ENCODE measurements around the gene ADCY9. TPM values are rescaled to one million over a fixed set of nuclear protein-coding genes. Genes with fewer than 3 reads are reported as not detected.

Gene ADCY9
- total and polyA plus RNA-seq, 2 experiments from 2014 or later, result 2.2 to 18.3 TPM

DNA sequence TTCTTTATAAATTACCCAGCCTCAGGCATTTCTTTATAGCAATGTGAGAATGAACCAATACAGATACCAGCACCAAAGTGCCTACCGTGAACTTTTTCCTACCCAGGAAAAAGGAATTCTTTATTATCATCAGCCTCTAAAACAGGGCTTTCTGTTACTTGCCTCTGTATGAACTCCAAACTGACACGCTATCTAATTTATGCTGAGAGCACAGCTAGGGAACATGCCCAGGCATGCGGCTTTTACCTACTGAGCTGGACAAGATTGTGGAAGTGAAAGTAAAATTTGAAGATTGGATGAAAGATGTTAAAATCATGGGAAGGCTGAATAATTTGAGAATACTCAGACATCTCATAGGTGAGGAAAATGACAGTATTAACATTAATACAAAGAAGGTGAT, 24.4 kb upstream of the ADCY9 start (continued):
- no peak for TF ChIP-seq ZNF114 (CRISPR knock-in tag; IDR thresholded peaks at IDR 0.05)
- TF ChIP-seq, protein P1, sequence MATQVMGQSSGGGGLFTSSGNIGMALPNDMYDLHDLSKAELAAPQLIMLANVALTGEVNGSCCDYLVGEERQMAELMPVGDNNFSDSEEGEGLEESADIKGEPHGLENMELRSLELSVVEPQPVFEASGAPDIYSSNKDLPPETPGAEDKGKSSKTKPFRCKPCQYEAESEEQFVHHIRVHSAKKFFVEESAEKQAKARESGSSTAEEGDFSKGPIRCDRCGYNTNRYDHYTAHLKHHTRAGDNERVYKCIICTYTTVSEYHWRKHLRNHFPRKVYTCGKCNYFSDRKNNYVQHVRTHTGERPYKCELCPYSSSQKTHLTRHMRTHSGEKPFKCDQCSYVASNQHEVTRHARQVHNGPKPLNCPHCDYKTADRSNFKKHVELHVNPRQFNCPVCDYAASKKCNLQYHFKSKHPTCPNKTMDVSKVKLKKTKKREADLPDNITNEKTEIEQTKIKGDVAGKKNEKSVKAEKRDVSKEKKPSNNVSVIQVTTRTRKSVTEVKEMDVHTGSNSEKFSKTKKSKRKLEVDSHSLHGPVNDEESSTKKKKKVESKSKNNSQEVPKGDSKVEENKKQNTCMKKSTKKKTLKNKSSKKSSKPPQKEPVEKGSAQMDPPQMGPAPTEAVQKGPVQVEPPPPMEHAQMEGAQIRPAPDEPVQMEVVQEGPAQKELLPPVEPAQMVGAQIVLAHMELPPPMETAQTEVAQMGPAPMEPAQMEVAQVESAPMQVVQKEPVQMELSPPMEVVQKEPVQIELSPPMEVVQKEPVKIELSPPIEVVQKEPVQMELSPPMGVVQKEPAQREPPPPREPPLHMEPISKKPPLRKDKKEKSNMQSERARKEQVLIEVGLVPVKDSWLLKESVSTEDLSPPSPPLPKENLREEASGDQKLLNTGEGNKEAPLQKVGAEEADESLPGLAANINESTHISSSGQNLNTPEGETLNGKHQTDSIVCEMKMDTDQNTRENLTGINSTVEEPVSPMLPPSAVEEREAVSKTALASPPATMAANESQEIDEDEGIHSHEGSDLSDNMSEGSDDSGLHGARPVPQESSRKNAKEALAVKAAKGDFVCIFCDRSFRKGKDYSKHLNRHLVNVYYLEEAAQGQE (IDR thresholded peaks at IDR 0.05; ENCODE audit: unreplicated experiment), result no peak

DNA sequence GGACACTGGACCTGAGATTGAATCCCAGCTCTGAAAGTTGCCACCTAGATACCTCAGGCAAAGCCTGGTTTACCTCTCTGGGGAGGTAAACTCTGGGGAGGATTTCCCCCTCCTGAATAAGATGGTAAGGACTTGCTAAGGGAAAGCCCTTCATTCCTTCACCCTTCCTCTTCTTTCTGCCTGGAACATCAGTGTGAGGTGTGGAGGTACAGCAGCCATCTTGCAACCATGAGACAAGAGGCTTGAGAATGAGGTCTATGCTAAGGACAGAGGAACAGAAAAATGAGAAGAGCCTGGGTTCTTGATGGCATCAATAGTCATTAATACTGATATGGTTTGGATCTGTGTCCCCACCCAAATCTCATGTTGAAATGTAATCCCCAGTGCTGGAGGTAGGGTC, 23.7 kb upstream of the ADCY9 start:
- Histone ChIP-seq H4K20me1 (replicated peaks; ENCODE audit: insufficient read depth) (no peaks in the 10 kb centered on the region), H3K4me3 (no peak overlapping the region), H3K27ac (ENCODE audit: low read depth) (no peak overlapping the region), H3K79me2 (replicated peaks; ENCODE audit: insufficient read depth) (no peaks in the 10 kb centered on the region), H3K36me3 (ENCODE audit: insufficient read depth) (no peaks in the 10 kb centered on the region), H3K27me3 (ENCODE audit: insufficient read depth) (no peaks in the 10 kb centered on the region; the same call in 1 of the 2 replicates), H3F3A (replicated peaks; ENCODE audit: low read depth) (no peaks in the 10 kb centered on the region), H3K9me2 (ENCODE audit: insufficient read depth) (peaks cover 7% of the 10 kb centered on the region; the same call in 1 of the 2 replicates), H2AFZ (peak overlapping the region; percentile 1; the same call in 1 of the 2 replicates), H3K4me1 (ENCODE audit: insufficient read depth) (no peaks in the 10 kb centered on the region), H3K4me2 (no peak overlapping the region)
- H3K27me3 Mint-ChIP-seq (ENCODE audit: insufficient read depth, low read depth, poor library complexity), result peaks cover 6% of the 10 kb centered on the region
- 0 out of 3 replicates have a peak, but pooled peaks cover 2% of the 10 kb centered on the region for H3K4me1 Mint-ChIP-seq
- H3K27ac Mint-ChIP-seq, result no peak overlapping the region
- H3K36me3 Mint-ChIP-seq (ENCODE audit: low read depth), result no peaks in the 10 kb centered on the region
- ATAC-seq, result no peak
- peaks cover 10% of the 10 kb centered on the region for H3K9me3 Mint-ChIP-seq
- DNase-seq (ENCODE audit: low spot score), result no peak
- H3K4me3 Mint-ChIP-seq, result no peak overlapping the region
- TF ChIP-seq ZNF114 (CRISPR knock-in tag; IDR thresholded peaks at IDR 0.05), result no peak
- TF ChIP-seq, protein P2, sequence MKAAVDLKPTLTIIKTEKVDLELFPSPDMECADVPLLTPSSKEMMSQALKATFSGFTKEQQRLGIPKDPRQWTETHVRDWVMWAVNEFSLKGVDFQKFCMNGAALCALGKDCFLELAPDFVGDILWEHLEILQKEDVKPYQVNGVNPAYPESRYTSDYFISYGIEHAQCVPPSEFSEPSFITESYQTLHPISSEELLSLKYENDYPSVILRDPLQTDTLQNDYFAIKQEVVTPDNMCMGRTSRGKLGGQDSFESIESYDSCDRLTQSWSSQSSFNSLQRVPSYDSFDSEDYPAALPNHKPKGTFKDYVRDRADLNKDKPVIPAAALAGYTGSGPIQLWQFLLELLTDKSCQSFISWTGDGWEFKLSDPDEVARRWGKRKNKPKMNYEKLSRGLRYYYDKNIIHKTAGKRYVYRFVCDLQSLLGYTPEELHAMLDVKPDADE (IDR thresholded peaks at IDR 0.05), result no peak
- no peak for TF ChIP-seq EZH2 (IDR thresholded peaks at IDR 0.05; ENCODE audit: low read depth, unreplicated experiment)
- no peak for TF ChIP-seq CREB1 (CRISPR knock-in tag; IDR thresholded peaks at IDR 0.05; ENCODE audit: low read depth)
- TF ChIP-seq ZNF331 (CRISPR knock-in tag; IDR thresholded peaks at IDR 0.05; ENCODE audit: low read depth), result no peak
- TF ChIP-seq, protein P3, sequence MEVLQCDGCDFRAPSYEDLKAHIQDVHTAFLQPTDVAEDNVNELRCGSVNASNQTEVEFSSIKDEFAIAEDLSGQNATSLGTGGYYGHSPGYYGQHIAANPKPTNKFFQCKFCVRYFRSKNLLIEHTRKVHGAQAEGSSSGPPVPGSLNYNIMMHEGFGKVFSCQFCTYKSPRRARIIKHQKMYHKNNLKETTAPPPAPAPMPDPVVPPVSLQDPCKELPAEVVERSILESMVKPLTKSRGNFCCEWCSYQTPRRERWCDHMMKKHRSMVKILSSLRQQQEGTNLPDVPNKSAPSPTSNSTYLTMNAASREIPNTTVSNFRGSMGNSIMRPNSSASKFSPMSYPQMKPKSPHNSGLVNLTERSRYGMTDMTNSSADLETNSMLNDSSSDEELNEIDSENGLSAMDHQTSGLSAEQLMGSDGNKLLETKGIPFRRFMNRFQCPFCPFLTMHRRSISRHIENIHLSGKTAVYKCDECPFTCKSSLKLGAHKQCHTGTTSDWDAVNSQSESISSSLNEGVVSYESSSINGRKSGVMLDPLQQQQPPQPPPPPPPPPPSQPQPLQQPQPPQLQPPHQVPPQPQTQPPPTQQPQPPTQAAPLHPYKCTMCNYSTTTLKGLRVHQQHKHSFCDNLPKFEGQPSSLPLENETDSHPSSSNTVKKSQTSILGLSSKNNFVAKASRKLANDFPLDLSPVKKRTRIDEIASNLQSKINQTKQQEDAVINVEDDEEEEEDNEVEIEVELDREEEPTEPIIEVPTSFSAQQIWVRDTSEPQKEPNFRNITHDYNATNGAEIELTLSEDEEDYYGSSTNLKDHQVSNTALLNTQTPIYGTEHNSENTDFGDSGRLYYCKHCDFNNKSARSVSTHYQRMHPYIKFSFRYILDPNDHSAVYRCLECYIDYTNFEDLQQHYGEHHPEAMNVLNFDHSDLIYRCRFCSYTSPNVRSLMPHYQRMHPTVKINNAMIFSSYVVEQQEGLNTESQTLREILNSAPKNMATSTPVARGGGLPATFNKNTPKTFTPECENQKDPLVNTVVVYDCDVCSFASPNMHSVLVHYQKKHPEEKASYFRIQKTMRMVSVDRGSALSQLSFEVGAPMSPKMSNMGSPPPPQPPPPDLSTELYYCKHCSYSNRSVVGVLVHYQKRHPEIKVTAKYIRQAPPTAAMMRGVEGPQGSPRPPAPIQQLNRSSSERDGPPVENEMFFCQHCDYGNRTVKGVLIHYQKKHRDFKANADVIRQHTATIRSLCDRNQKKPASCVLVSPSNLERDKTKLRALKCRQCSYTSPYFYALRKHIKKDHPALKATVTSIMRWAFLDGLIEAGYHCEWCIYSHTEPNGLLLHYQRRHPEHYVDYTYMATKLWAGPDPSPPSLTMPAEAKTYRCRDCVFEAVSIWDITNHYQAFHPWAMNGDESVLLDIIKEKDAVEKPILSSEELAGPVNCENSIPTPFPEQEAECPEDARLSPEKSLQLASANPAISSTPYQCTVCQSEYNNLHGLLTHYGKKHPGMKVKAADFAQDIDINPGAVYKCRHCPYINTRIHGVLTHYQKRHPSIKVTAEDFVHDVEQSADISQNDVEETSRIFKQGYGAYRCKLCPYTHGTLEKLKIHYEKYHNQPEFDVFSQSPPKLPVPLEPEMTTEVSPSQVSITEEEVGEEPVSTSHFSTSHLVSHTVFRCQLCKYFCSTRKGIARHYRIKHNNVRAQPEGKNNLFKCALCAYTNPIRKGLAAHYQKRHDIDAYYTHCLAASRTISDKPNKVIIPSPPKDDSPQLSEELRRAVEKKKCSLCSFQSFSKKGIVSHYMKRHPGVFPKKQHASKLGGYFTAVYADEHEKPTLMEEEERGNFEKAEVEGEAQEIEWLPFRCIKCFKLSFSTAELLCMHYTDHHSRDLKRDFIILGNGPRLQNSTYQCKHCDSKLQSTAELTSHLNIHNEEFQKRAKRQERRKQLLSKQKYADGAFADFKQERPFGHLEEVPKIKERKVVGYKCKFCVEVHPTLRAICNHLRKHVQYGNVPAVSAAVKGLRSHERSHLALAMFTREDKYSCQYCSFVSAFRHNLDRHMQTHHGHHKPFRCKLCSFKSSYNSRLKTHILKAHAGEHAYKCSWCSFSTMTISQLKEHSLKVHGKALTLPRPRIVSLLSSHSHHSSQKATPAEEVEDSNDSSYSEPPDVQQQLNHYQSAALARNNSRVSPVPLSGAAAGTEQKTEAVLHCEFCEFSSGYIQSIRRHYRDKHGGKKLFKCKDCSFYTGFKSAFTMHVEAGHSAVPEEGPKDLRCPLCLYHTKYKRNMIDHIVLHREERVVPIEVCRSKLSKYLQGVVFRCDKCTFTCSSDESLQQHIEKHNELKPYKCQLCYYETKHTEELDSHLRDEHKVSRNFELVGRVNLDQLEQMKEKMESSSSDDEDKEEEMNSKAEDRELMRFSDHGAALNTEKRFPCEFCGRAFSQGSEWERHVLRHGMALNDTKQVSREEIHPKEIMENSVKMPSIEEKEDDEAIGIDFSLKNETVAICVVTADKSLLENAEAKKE (CRISPR knock-in tag; IDR thresholded peaks at IDR 0.05), result no peak
- TF ChIP-seq EZH2phosphoT487 (IDR thresholded peaks at IDR 0.05; ENCODE audit: unreplicated experiment), result no peak
- TF ChIP-seq POLR2AphosphoS5 (IDR thresholded peaks at IDR 0.05; ENCODE audit: low read depth), result no peak
- TF ChIP-seq, protein P4, sequence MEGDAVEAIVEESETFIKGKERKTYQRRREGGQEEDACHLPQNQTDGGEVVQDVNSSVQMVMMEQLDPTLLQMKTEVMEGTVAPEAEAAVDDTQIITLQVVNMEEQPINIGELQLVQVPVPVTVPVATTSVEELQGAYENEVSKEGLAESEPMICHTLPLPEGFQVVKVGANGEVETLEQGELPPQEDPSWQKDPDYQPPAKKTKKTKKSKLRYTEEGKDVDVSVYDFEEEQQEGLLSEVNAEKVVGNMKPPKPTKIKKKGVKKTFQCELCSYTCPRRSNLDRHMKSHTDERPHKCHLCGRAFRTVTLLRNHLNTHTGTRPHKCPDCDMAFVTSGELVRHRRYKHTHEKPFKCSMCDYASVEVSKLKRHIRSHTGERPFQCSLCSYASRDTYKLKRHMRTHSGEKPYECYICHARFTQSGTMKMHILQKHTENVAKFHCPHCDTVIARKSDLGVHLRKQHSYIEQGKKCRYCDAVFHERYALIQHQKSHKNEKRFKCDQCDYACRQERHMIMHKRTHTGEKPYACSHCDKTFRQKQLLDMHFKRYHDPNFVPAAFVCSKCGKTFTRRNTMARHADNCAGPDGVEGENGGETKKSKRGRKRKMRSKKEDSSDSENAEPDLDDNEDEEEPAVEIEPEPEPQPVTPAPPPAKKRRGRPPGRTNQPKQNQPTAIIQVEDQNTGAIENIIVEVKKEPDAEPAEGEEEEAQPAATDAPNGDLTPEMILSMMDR (conservative IDR thresholded peaks at IDR 0.05; ENCODE audit: low read depth in 2 of 2), result no peak

Measured in GM23338 (cell line).